GM12864 (cell line): ENCODE results near the gene LILRA6.
A peak's percentile ranks its signal among the peaks of the same experiment; 100 is the strongest.

ENCODE experiments used
- DNase-seq: peaks from one replicate; pipeline ENCODE4 v3.0.0-alpha.2; 2011; ENCODE audit warnings: low read depth
- H3K4me3 ChIP-seq: 2 replicates; pipeline ENCODE4 v1.5.1; 2011; ENCODE audit warnings: mild to moderate bottlenecking, low read depth, low read length, control low read depth
- CTCF ChIP-seq: IDR thresholded peaks from 2 replicates; pipeline ENCODE4 v1.5.1; 2011; ENCODE audit warnings: low read depth, mild to moderate bottlenecking, moderate library complexity, low read length, control low read depth, inconsistent platforms; ENCODE audit errors: missing control alignments

The LILRA6 gene

GRCh38 chr19:54268936-54269335 lies 26.3 kb upstream of the LILRA6 start:
- H3K4me3 ChIP-seq: no peak overlapping the region
- no peak for TF ChIP-seq CTCF
- DNase-seq: no peak

- DNase-seq: peak; percentile 27
- H3K4me3 ChIP-seq: no peak overlapping the region
- peak; percentile 89 for TF ChIP-seq CTCF
Measured at GRCh38 chr19:54266133-54266532, 23.5 kb upstream of the LILRA6 start.

GRCh38 chr19:54262470-54262869 lies 19.9 kb upstream of the LILRA6 start:
- no peak for TF ChIP-seq CTCF
- no peak overlapping the region for H3K4me3 ChIP-seq
- DNase-seq: no peak

GRCh38 chr19:54262066-54262465 lies 19.5 kb upstream of the LILRA6 start:
- TF ChIP-seq CTCF: no peak
- DNase-seq: no peak
- H3K4me3 ChIP-seq: no peak overlapping the region

GRCh38 chr19:54257116-54257480 lies 14.5 kb upstream of the LILRA6 start, which contains the start of gene LILRB5:
LILRB5 (minus strand) TSS chr19:54257273; CDS start chr19:54257193, 80 bp downstream.
- TF ChIP-seq CTCF: no peak
- H3K4me3 ChIP-seq: no peak within 1 kb of the TSS
- no peak for DNase-seq

GRCh38 chr19:54256250-54257115 lies 13.9 kb upstream of the LILRA6 start:
- DNase-seq: no peak
- TF ChIP-seq CTCF: no peak
- H3K4me3 ChIP-seq: no peak overlapping the region
